BE2C (cell line): ENCODE measurements around the gene SHC4.
"Not testable (repeated sequence)": the region's sequence is repeated elsewhere in the genome, so short reads cannot be mapped to it uniquely, and the experiment has no call there.

ENCODE experiments used
- DNase-seq: peaks from one replicate; pipeline ENCODE4 v3.0.0-alpha.2; 2020
- H3K27me3 ChIP-seq: fragments of 250-450 bp; sonication (Bioruptor Pico); 2 replicates; pipeline ENCODE4 v1.5.1; 2020; ENCODE audit warnings: mild to moderate bottlenecking
- H3K36me3 ChIP-seq: fragments of 250-450 bp; sonication (Bioruptor Pico); 2 replicates; pipeline ENCODE4 v1.5.1; 2020; ENCODE audit warnings: mild to moderate bottlenecking
- H3K4me1 ChIP-seq: fragments of 250-450 bp; sonication (Bioruptor Pico); 2 replicates; pipeline ENCODE4 v1.5.1; 2020
- H3K4me3 ChIP-seq: 2 replicates; pipeline ENCODE4 v1.5.1; 2011; ENCODE audit warnings: low read depth, low read length
- H3K9me3 ChIP-seq: fragments of 250-450 bp; sonication (Bioruptor Pico); 2 replicates; pipeline ENCODE4 v1.5.1; 2020
- CTCF ChIP-seq: IDR thresholded peaks from 2 replicates; pipeline ENCODE4 v1.5.1; 2012; ENCODE audit warnings: mild to moderate bottlenecking, low read depth, low read length

The SHC4 gene

GRCh38 chr15:48792408-48792807, 171.3 kb downstream of the SHC4 start:
- TF ChIP-seq CTCF, result no peak
- H3K4me3 ChIP-seq, result no peak overlapping the region
- no peaks in the 10 kb centered on the region for H3K9me3 ChIP-seq
- no peak for DNase-seq
- peaks cover 80% of the 10 kb centered on the region for H3K36me3 ChIP-seq
- H3K4me1 ChIP-seq, result peaks cover under 1% of the 10 kb centered on the region; the same call in 1 of the 2 replicates
- H3K27me3 ChIP-seq, result no peaks in the 10 kb centered on the region

- not testable (repeated sequence) for H3K4me1 ChIP-seq, DNase-seq, H3K27me3 ChIP-seq, H3K9me3 ChIP-seq, H3K4me3 ChIP-seq
- peaks cover 65% of the 10 kb centered on the region for H3K36me3 ChIP-seq
Measured at GRCh38 chr15:48790466-48791115, 173.1 kb downstream of the SHC4 start.

GRCh38 chr15:48785712-48786111, 178.0 kb downstream of the SHC4 start:
- H3K27me3 ChIP-seq, result no peaks in the 10 kb centered on the region
- TF ChIP-seq CTCF, result no peak
- no peak overlapping the region for H3K4me3 ChIP-seq
- peaks cover 71% of the 10 kb centered on the region for H3K36me3 ChIP-seq
- no peaks in the 10 kb centered on the region for H3K9me3 ChIP-seq
- no peaks in the 10 kb centered on the region for H3K4me1 ChIP-seq
- no peak for DNase-seq

- Histone ChIP-seq H3K4me1 (no peaks in the 10 kb centered on the region), H3K9me3 (no peaks in the 10 kb centered on the region), H3K36me3 (peaks cover 70% of the 10 kb centered on the region), H3K27me3 (no peaks in the 10 kb centered on the region), H3K4me3 (no peak overlapping the region)
- no peak for TF ChIP-seq CTCF
- DNase-seq, result no peak
Measured at GRCh38 chr15:48785195-48785594, 178.5 kb downstream of the SHC4 start.

- Histone ChIP-seq H3K36me3 (peaks cover 68% of the 10 kb centered on the region), H3K9me3 (no peaks in the 10 kb centered on the region), H3K4me3 (no peak overlapping the region), H3K4me1 (no peaks in the 10 kb centered on the region), H3K27me3 (no peaks in the 10 kb centered on the region)
- no peak for TF ChIP-seq CTCF
- DNase-seq, result no peak
Measured at GRCh38 chr15:48784756-48785155, 179.0 kb downstream of the SHC4 start.

GRCh38 chr15:48782911-48783310, 180.8 kb downstream of the SHC4 start:
- no peak for DNase-seq
- H3K27me3 ChIP-seq, result no peaks in the 10 kb centered on the region
- TF ChIP-seq CTCF, result no peak
- no peaks in the 10 kb centered on the region for H3K4me1 ChIP-seq
- no peaks in the 10 kb centered on the region for H3K9me3 ChIP-seq
- no peak overlapping the region for H3K4me3 ChIP-seq
- peaks cover 55% of the 10 kb centered on the region for H3K36me3 ChIP-seq
